Measurements from ENCODE around the gene LATS2.

DNA sequence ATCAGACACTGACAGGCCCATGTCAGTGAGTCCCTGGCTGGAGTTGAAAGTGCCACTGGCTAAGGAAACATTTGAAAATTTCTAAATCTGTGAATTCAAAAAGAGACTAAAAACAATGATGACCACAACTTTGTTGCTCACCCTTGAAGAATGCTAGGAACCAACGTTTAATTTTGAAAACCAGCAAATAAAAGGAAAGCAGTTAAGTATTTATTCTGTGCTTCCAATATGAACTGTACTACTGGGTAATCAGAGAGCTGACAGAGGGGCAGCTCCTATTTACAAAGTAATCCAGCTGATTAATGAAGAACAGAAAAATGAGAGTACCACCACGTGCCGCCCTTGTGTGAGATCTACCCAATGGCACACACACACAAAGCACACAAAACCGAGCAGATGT is 44.7 kb upstream of the LATS2 start:
- no peak for TF ChIP-seq SP1 (IDR thresholded peaks at IDR 0.05)
- TF ChIP-seq FOXK2 (IDR thresholded peaks at IDR 0.05) = no peak
- no peak for TF ChIP-seq CTBP1 (IDR thresholded peaks at IDR 0.05; ENCODE audit: borderline replicate concordance)
- TF ChIP-seq TARDBP (IDR thresholded peaks at IDR 0.05) = no peak
- no peak for TF ChIP-seq ELF4 (IDR thresholded peaks at IDR 0.05)
- TF ChIP-seq SUZ12 (IDR thresholded peaks at IDR 0.05) = no peak
